ENCODE results near the gene CMTR1. TPM values are rescaled to one million over a fixed set of nuclear protein-coding genes. Genes with fewer than 3 reads are reported as not detected.

CMTR1 gene
- polyA plus RNA-seq, 1 donor, result 33.1 TPM

DNA sequence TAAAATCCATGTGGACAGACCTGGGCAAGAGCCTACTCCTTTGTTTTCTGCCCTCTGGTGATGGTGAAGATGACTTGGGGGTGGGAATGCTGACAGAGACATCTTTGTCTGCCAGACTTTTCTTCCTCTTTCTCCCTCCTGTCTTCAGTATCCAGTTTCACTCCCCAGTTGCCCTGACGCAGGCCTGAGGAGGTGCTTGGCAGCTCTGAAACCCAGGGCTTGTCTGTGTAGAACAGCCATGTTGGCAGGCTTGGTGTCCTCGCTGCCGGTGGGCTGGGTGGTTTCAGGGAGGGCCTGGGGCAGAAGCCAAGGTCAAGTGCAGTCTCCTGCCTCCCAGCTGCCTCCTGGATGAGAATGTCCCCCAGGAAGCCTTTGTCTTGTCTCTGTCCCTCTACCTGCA lies 44.2 kb downstream of the CMTR1 start:
- Histone ChIP-seq H3K36me3 (ENCODE audit: control insufficient read depth, insufficient read depth, low read length) (peaks cover 90% of the 10 kb centered on the region), H3K27me3 (ENCODE audit: control insufficient read depth, insufficient read depth, low read length) (no peaks in the 10 kb centered on the region), H3K4me3 (ENCODE audit: low read length) (no peak overlapping the region), H3K27ac (ENCODE audit: low read length) (no peak overlapping the region), H3K4me1 (ENCODE audit: control insufficient read depth, insufficient read depth, low read length) (no peaks in the 10 kb centered on the region), H3K9me3 (ENCODE audit: control insufficient read depth, low read depth, low read length) (no peaks in the 10 kb centered on the region)
- no peak for DNase-seq
- WGBS (ENCODE audit: insufficient coverage, low lambda C conversion rate), result no CpG with 5 or more reads among the region's 3 CpGs

GRCh38 chr6:37477656-37478435 lies 44.8 kb downstream of the CMTR1 start:
- no peak overlapping the region for H3K27ac ChIP-seq (ENCODE audit: low read length)
- no peaks in the 10 kb centered on the region for H3K27me3 ChIP-seq (ENCODE audit: control insufficient read depth, insufficient read depth, low read length)
- no peaks in the 10 kb centered on the region for H3K9me3 ChIP-seq (ENCODE audit: control insufficient read depth, low read depth, low read length)
- no peak for DNase-seq
- peaks cover 89% of the 10 kb centered on the region for H3K36me3 ChIP-seq (ENCODE audit: control insufficient read depth, insufficient read depth, low read length)
- H3K4me3 ChIP-seq (ENCODE audit: low read length), result no peak overlapping the region
- no CpG with 5 or more reads among the region's 18 CpGs for WGBS (ENCODE audit: insufficient coverage, low lambda C conversion rate)
- H3K4me1 ChIP-seq (ENCODE audit: control insufficient read depth, insufficient read depth, low read length), result no peaks in the 10 kb centered on the region

DNA sequence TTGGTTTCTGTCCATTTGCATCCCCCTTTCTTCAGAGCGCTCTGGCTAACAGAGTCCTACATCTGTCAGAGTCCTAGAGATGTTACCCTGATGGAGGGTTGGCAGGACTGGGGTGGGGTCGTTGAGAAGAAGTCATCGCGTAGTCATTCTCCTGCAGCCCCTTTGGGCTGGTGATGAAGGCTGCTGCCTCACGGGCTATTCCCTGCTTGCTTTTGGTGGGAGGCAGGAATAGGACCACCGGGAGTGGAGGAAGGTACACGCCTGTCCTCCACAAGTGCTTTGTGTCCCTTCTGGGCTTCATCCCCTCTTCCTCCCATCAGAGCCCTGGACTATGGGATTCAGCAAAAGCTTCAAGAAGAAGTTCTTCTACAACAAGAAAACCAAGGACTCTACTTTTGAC lies 45.8 kb downstream of the CMTR1 start:
- WGBS (ENCODE audit: insufficient coverage, low lambda C conversion rate), result no CpG with 5 or more reads among the region's 7 CpGs
- no peaks in the 10 kb centered on the region for H3K9me3 ChIP-seq (ENCODE audit: control insufficient read depth, low read depth, low read length)
- peaks cover 88% of the 10 kb centered on the region for H3K36me3 ChIP-seq (ENCODE audit: control insufficient read depth, insufficient read depth, low read length)
- H3K4me1 ChIP-seq (ENCODE audit: control insufficient read depth, insufficient read depth, low read length), result no peaks in the 10 kb centered on the region
- H3K27ac ChIP-seq (ENCODE audit: low read length), result no peak overlapping the region
- H3K4me3 ChIP-seq (ENCODE audit: low read length), result no peak overlapping the region
- H3K27me3 ChIP-seq (ENCODE audit: control insufficient read depth, insufficient read depth, low read length), result no peaks in the 10 kb centered on the region
- no peak for DNase-seq

- Histone ChIP-seq H3K4me3 (ENCODE audit: low read length) (no peak overlapping the region), H3K27ac (ENCODE audit: low read length) (no peak overlapping the region), H3K4me1 (ENCODE audit: control insufficient read depth, insufficient read depth, low read length) (no peaks in the 10 kb centered on the region), H3K9me3 (ENCODE audit: control insufficient read depth, low read depth, low read length) (no peaks in the 10 kb centered on the region), H3K27me3 (ENCODE audit: control insufficient read depth, insufficient read depth, low read length) (no peaks in the 10 kb centered on the region), H3K36me3 (ENCODE audit: control insufficient read depth, insufficient read depth, low read length) (peaks cover 85% of the 10 kb centered on the region)
- no CpG with 5 or more reads among the region's 6 CpGs for WGBS (ENCODE audit: insufficient coverage, low lambda C conversion rate)
- no peak for DNase-seq
Measured at GRCh38 chr6:37479266-37479854, 46.3 kb downstream of the CMTR1 start.

DNA sequence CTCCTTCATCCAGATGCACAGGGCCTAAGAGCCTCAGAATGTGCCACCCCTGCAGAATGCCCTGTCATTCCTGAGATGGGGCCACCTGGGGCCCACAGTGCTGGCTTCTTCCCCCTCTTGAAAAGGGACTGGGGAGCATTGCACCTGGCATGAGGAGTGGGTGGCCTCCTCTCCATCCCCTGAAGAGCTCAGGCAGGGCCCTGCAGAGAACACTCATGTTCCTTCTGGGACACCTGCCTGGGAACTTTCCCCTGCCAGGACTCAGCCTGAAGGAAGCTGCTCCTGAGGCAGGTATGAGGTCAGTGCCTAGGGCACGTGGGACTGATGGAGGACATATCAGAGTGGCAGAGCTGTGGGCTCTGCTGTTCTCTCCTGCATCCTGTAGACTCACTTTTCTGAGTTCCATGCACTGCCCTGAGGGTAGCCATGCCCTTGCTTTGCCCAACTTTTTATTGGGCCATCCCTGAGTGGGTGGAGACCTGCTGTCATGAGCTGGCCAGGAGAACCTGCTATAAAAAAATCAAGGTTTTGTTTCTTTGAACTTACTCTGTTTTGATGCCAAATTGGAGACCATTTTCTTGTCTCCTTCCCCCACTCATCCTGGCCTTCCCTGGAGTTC lies 47.2 kb downstream of the CMTR1 start:
- Histone ChIP-seq H3K27me3 (ENCODE audit: control insufficient read depth, insufficient read depth, low read length) (no peaks in the 10 kb centered on the region), H3K27ac (ENCODE audit: low read length) (no peak overlapping the region), H3K4me3 (ENCODE audit: low read length) (no peak overlapping the region), H3K9me3 (ENCODE audit: control insufficient read depth, low read depth, low read length) (no peaks in the 10 kb centered on the region), H3K4me1 (ENCODE audit: control insufficient read depth, insufficient read depth, low read length) (no peaks in the 10 kb centered on the region), H3K36me3 (ENCODE audit: control insufficient read depth, insufficient read depth, low read length) (peaks cover 77% of the 10 kb centered on the region)
- no CpG with 5 or more reads among the region's 1 CpG for WGBS (ENCODE audit: insufficient coverage, low lambda C conversion rate)
- no peak for DNase-seq

DNA sequence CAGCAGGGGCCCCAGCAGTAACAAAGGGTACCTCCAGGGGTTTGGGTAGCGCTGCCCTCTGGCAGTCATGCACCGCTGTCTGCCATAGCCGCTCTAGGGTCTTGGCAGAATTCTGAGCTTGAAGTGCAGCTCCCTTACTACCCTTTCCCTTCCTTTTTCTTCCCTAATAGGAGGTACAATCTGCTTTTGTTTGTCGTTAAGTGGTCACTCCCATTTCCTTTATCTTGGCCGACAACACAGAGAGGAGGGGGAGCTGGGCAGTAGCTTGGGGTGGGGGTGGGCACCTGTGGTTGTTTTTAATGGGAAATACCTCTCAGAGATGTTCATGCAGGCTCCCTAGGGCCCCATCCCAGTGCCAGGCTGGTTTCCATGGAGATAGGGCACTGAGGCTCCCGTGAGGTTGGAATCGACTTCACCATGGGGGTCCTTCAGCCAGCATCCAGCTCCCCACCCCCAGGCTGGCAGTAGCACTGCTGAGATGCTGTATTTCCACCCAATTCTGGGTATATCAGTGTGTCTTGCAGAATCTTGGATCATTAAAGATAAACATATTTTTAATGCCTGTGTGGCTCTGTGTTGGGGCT lies 48.0 kb downstream of the CMTR1 start:
- Histone ChIP-seq H3K27me3 (ENCODE audit: control insufficient read depth, insufficient read depth, low read length) (no peaks in the 10 kb centered on the region), H3K9me3 (ENCODE audit: control insufficient read depth, low read depth, low read length) (no peaks in the 10 kb centered on the region), H3K36me3 (ENCODE audit: control insufficient read depth, insufficient read depth, low read length) (peaks cover 76% of the 10 kb centered on the region), H3K4me3 (ENCODE audit: low read length) (no peak overlapping the region), H3K27ac (ENCODE audit: low read length) (no peak overlapping the region), H3K4me1 (ENCODE audit: control insufficient read depth, insufficient read depth, low read length) (no peaks in the 10 kb centered on the region)
- DNase-seq, result no peak
- WGBS (ENCODE audit: insufficient coverage, low lambda C conversion rate), result no CpG with 5 or more reads among the region's 7 CpGs

GRCh38 chr6:37481711-37482605 lies 48.9 kb downstream of the CMTR1 start:
- Histone ChIP-seq H3K27ac (ENCODE audit: low read length) (no peak overlapping the region), H3K36me3 (ENCODE audit: control insufficient read depth, insufficient read depth, low read length) (peaks cover 66% of the 10 kb centered on the region), H3K4me1 (ENCODE audit: control insufficient read depth, insufficient read depth, low read length) (no peaks in the 10 kb centered on the region), H3K4me3 (ENCODE audit: low read length) (no peak overlapping the region), H3K9me3 (ENCODE audit: control insufficient read depth, low read depth, low read length) (no peaks in the 10 kb centered on the region), H3K27me3 (ENCODE audit: control insufficient read depth, insufficient read depth, low read length) (no peaks in the 10 kb centered on the region)
- 80% methylated on average over 2 of the region's 15 CpGs for WGBS (ENCODE audit: insufficient coverage, low lambda C conversion rate)
- no peak for DNase-seq

DNA sequence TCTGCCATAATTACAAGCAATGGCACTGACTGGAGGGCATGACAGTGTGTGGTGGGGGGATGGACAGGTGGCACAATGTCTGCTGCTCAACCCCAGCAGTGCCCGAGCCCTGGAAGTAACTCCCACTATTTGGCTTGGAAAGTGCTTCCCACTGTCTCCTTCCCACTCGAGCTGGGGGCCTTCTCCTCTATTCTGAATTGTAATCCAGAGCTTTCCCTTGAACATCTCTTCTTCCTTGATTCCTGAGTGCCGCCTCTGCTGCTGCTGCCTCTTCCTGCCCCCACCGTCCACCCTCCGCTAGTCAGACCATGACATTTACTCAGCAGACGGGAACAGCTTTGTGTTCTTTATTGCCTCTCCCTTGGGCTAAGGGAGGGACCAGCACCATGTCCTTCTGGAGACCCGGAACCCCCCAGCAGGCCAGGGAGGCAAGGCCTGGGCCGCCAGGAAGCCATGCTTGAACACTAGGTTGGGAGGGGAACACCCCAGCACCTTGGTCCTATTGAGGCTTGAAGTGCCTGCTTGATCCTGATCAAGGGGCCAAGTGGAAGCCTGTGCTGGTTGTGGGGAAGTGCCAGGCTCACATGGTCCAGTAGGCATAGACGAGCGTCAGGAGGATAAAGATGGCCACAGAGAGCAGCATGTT lies 49.7 kb downstream of the CMTR1 start:
- no peak for DNase-seq
- no peaks in the 10 kb centered on the region for H3K4me1 ChIP-seq (ENCODE audit: control insufficient read depth, insufficient read depth, low read length)
- no peaks in the 10 kb centered on the region for H3K9me3 ChIP-seq (ENCODE audit: control insufficient read depth, low read depth, low read length)
- no peaks in the 10 kb centered on the region for H3K27me3 ChIP-seq (ENCODE audit: control insufficient read depth, insufficient read depth, low read length)
- H3K36me3 ChIP-seq (ENCODE audit: control insufficient read depth, insufficient read depth, low read length), result peaks cover 59% of the 10 kb centered on the region
- H3K4me3 ChIP-seq (ENCODE audit: low read length), result no peak overlapping the region
- no CpG with 5 or more reads among the region's 10 CpGs for WGBS (ENCODE audit: insufficient coverage, low lambda C conversion rate)
- H3K27ac ChIP-seq (ENCODE audit: low read length), result no peak overlapping the region

- Histone ChIP-seq H3K36me3 (ENCODE audit: control insufficient read depth, insufficient read depth, low read length) (peaks cover 57% of the 10 kb centered on the region), H3K27me3 (ENCODE audit: control insufficient read depth, insufficient read depth, low read length) (no peaks in the 10 kb centered on the region), H3K4me3 (ENCODE audit: low read length) (no peak overlapping the region), H3K27ac (ENCODE audit: low read length) (no peak overlapping the region), H3K4me1 (ENCODE audit: control insufficient read depth, insufficient read depth, low read length) (no peaks in the 10 kb centered on the region), H3K9me3 (ENCODE audit: control insufficient read depth, low read depth, low read length) (no peaks in the 10 kb centered on the region)
- 100% methylated on average over 1 of the region's 11 CpGs for WGBS (ENCODE audit: insufficient coverage, low lambda C conversion rate)
- no peak for DNase-seq
Measured at GRCh38 chr6:37483252-37483901, 50.4 kb downstream of the CMTR1 start.
